HEK293 (cell line): Measurements from ENCODE around the gene MMS19.

Experiments used
- CTCF ChIA-PET: fragments of 350-600 bp; formaldehyde crosslinking; extraction: SDS; loops from one replicate; lab custom pipeline; 2021; ENCODE audit warnings: antibody characterized with exemption; lab: Yijun Ruan, JAX
- POLR2A ChIA-PET: fragments of 300-600 bp; formaldehyde crosslinking; extraction: SDS; loops from one replicate; lab custom pipeline; 2020; ENCODE audit warnings: antibody characterized with exemption, inconsistent platforms; lab: Yijun Ruan, JAX
- H3K27ac ChIP-seq: fragments of 200-500 bp; sonication (Bioruptor generic); 2 replicates; pipeline ENCODE4 v1.5.1; 2014; ENCODE audit warnings: low read depth, low read length, control low read depth, inconsistent platforms; ENCODE audit errors: extremely low read depth
- H3K36me3 ChIP-seq, 2 experiments: fragments of 200-500 bp in 1 of 2; sonication (Bioruptor generic) in 1 of 2; 1 replicate in 1 of 2; 2 replicates in 1 of 2; pipeline ENCODE4 v1.5.1; 2014 to 2017; ENCODE audit warnings: inconsistent platforms in 2 of 2, low read length in 2 of 2; ENCODE audit not compliant: control insufficient read depth in 2 of 2, insufficient read depth in 1 of 2
- H3K4me1 ChIP-seq: fragments of 200-500 bp; sonication (Bioruptor generic); 2 replicates; pipeline ENCODE4 v1.5.1; 2014; ENCODE audit warnings: mild to moderate bottlenecking, low read length, inconsistent platforms; ENCODE audit not compliant: control insufficient read depth, insufficient read depth
- H3K4me3 ChIP-seq: 2 replicates; pipeline ENCODE4 v1.5.1; 2011; ENCODE audit warnings: low read depth, mild to moderate bottlenecking, control low read depth, low read length, moderate library complexity
- H3K9me3 ChIP-seq: fragments of 200-500 bp; sonication (Bioruptor generic); 2 replicates; pipeline ENCODE4 v1.5.1; 2014; ENCODE audit warnings: low read depth, low read length, inconsistent platforms; ENCODE audit not compliant: control insufficient read depth, insufficient read depth
- GLIS1 ChIP-seq: fragments of 450-650 bp; formaldehyde crosslinking; IDR thresholded peaks from 2 replicates; pipeline ENCODE4 v1.5.1; 2016; ENCODE audit warnings: missing biosample characterization, missing genetic modification characterization
- HOXA7 ChIP-seq: sonication (generic); formaldehyde crosslinking; IDR thresholded peaks from 2 replicates; pipeline ENCODE4 v1.8.1; 2022; ENCODE audit warnings: missing genetic modification reagents, borderline replicate concordance
- HOXC10 ChIP-seq: sonication (generic); formaldehyde crosslinking; IDR thresholded peaks from 2 replicates; pipeline ENCODE4 v1.8.1; 2023; ENCODE audit warnings: mild to moderate bottlenecking, missing genetic modification reagents
- MEIS1 ChIP-seq: sonication (generic); formaldehyde crosslinking; IDR thresholded peaks from 2 replicates; pipeline ENCODE4 v1.8.1; 2022; ENCODE audit warnings: missing genetic modification reagents, mild to moderate bottlenecking, borderline replicate concordance
- OVOL3 ChIP-seq: fragments of 450-650 bp; formaldehyde crosslinking; IDR thresholded peaks from 2 replicates; pipeline ENCODE4 v1.5.1; 2016; ENCODE audit warnings: missing biosample characterization, missing genetic modification characterization
- PRDM1 ChIP-seq: fragments of 450-650 bp; formaldehyde crosslinking; IDR thresholded peaks from 2 replicates; pipeline ENCODE4; 2016; ENCODE audit warnings: missing biosample characterization, missing genetic modification characterization
- REST ChIP-seq: fragments of 450-650 bp; formaldehyde crosslinking; IDR thresholded peaks from 2 replicates; pipeline ENCODE4 v1.5.1; 2016; ENCODE audit warnings: missing biosample characterization, missing genetic modification characterization
- SP3 ChIP-seq: fragments of 450-650 bp; formaldehyde crosslinking; IDR thresholded peaks from 2 replicates; pipeline ENCODE4 v1.5.1; 2016; ENCODE audit warnings: missing biosample characterization, missing genetic modification characterization
- ZBTB10 ChIP-seq: fragments of 450-650 bp; formaldehyde crosslinking; IDR thresholded peaks from 2 replicates; pipeline ENCODE4 v1.5.1; 2016; ENCODE audit warnings: missing biosample characterization, missing genetic modification characterization
- ZBTB21 ChIP-seq: fragments of 450-650 bp; formaldehyde crosslinking; IDR thresholded peaks from 2 replicates; pipeline ENCODE4 v1.5.1; 2017; ENCODE audit warnings: missing biosample characterization, missing genetic modification characterization
- ZBTB44 ChIP-seq: fragments of 450-650 bp; IDR thresholded peaks from 2 replicates; pipeline ENCODE4 v1.5.1; 2018; ENCODE audit warnings: missing biosample characterization, mild to moderate bottlenecking, missing genetic modification characterization
- ZFP37 ChIP-seq: fragments of 450-650 bp; formaldehyde crosslinking; IDR thresholded peaks from 2 replicates; pipeline ENCODE4 v1.5.1; 2016; ENCODE audit warnings: missing biosample characterization, missing genetic modification characterization
- ZIC2 ChIP-seq: fragments of 450-650 bp; formaldehyde crosslinking; IDR thresholded peaks from 2 replicates; pipeline ENCODE4 v1.5.1; 2016; ENCODE audit warnings: missing biosample characterization, missing genetic modification characterization
- ZNF132 ChIP-seq: fragments of 450-650 bp; formaldehyde crosslinking; IDR thresholded peaks from 2 replicates; pipeline ENCODE4 v1.5.1; 2017; ENCODE audit warnings: missing biosample characterization, missing genetic modification characterization, borderline replicate concordance
- ZNF140 ChIP-seq: fragments of 450-650 bp; formaldehyde crosslinking; IDR thresholded peaks from 2 replicates; pipeline ENCODE4 v1.5.1; 2016; ENCODE audit warnings: missing biosample characterization, missing genetic modification characterization
- ZNF211 ChIP-seq: fragments of 450-650 bp; formaldehyde crosslinking; IDR thresholded peaks from 2 replicates; pipeline ENCODE4 v1.5.1; 2016; ENCODE audit warnings: low read depth, missing biosample characterization, missing genetic modification characterization
- ZNF248 ChIP-seq: fragments of 450-650 bp; formaldehyde crosslinking; IDR thresholded peaks from 2 replicates; pipeline ENCODE4 v1.5.1; 2017; ENCODE audit warnings: missing biosample characterization, missing genetic modification characterization
- ZNF398 ChIP-seq: fragments of 450-650 bp; formaldehyde crosslinking; IDR thresholded peaks from 2 replicates; pipeline ENCODE4 v1.5.1; 2017; ENCODE audit warnings: missing biosample characterization, missing genetic modification characterization
- ZNF426 ChIP-seq: fragments of 450-650 bp; formaldehyde crosslinking; IDR thresholded peaks from 2 replicates; pipeline ENCODE4 v1.5.1; 2017; ENCODE audit warnings: missing biosample characterization, missing genetic modification characterization, mild to moderate bottlenecking, inconsistent platforms, moderate library complexity
- ZNF449 ChIP-seq: fragments of 450-650 bp; formaldehyde crosslinking; IDR thresholded peaks from 2 replicates; pipeline ENCODE4 v1.5.1; 2017; ENCODE audit warnings: missing biosample characterization, mild to moderate bottlenecking, missing genetic modification characterization, moderate library complexity
- ZNF48 ChIP-seq: fragments of 450-650 bp; formaldehyde crosslinking; IDR thresholded peaks from 2 replicates; pipeline ENCODE4 v1.5.1; 2016; ENCODE audit warnings: missing biosample characterization, missing genetic modification characterization
- ZNF544 ChIP-seq: fragments of 450-650 bp; formaldehyde crosslinking; IDR thresholded peaks from 2 replicates; pipeline ENCODE4 v1.5.0; 2017; ENCODE audit warnings: missing biosample characterization, missing genetic modification characterization
- ZNF549 ChIP-seq: fragments of 450-650 bp; IDR thresholded peaks from 2 replicates; pipeline ENCODE4 v1.5.1; 2018; ENCODE audit warnings: missing biosample characterization, missing genetic modification characterization, mild to moderate bottlenecking, inconsistent platforms, moderate library complexity
- ZNF596 ChIP-seq: fragments of 450-650 bp; IDR thresholded peaks from 2 replicates; pipeline ENCODE4 v1.5.0; 2018; ENCODE audit warnings: missing biosample characterization, mild to moderate bottlenecking, missing genetic modification characterization, moderate library complexity
- ZNF626 ChIP-seq: fragments of 450-650 bp; sonication (Bioruptor Pico); formaldehyde crosslinking; IDR thresholded peaks from 2 replicates; pipeline ENCODE4 v1.5.1; 2018; ENCODE audit warnings: missing biosample characterization, missing genetic modification characterization, inconsistent platforms
- ZNF658 ChIP-seq: fragments of 450-650 bp; formaldehyde crosslinking; IDR thresholded peaks from 2 replicates; pipeline ENCODE4; 2016; ENCODE audit warnings: missing biosample characterization, missing genetic modification characterization
- ZNF837 ChIP-seq: fragments of 450-650 bp; formaldehyde crosslinking; IDR thresholded peaks from 2 replicates; pipeline ENCODE4 v1.5.1; 2016; ENCODE audit warnings: missing biosample characterization, missing genetic modification characterization
- ZSCAN30 ChIP-seq: fragments of 450-650 bp; IDR thresholded peaks from 2 replicates; pipeline ENCODE4 v1.5.1; 2018; ENCODE audit warnings: missing biosample characterization, mild to moderate bottlenecking, missing genetic modification characterization, moderate library complexity

The MMS19 gene

GRCh38 chr10:97532935-97533671 is 34.9 kb upstream of the MMS19 start:
- no peaks in the 10 kb centered on the region for H3K9me3 ChIP-seq
- ChIA-PET CTCF (interaction anchor here (0.6 to 3.4 kb wide), 6 partner anchors 11 to 126 kb away, joined by 3 to 54 read pairs (median 4); no protein-coding TSS in a partner anchor), POLR2A (no interaction called here)
- H3K4me1 ChIP-seq, result no peaks in the 10 kb centered on the region
- H3K27ac ChIP-seq, result no peak overlapping the region
- H3K36me3 ChIP-seq, result no peaks in the 10 kb centered on the region
- no peak overlapping the region for H3K4me3 ChIP-seq
- TF ChIP-seq MEIS1 (no peak), PRDM1 (peak; percentile 72), HOXA7 (CRISPR knock-in tag) (no peak), OVOL3 (tag by site-specific recombination) (no peak), ZBTB10 (tag by site-specific recombination) (no peak), ZNF596 (tag by site-specific recombination) (no peak), ZBTB21 (tag by site-specific recombination) (no peak), ZSCAN30 (tag by site-specific recombination) (no peak), ZNF132 (no peak), GLIS1 (tag by site-specific recombination) (peak; percentile 96), ZNF658 (tag by site-specific recombination) (no peak), ZNF48 (tag by site-specific recombination) (no peak), ZNF544 (tag by site-specific recombination) (no peak), ZNF211 (no peak), ZFP37 (tag by site-specific recombination) (no peak), ZNF140 (tag by site-specific recombination) (no peak), ZNF248 (tag by site-specific recombination) (no peak), ZNF426 (no peak), ZIC2 (peak; percentile 98), REST (peak; percentile 77), ZNF449 (tag by site-specific recombination) (no peak), ZNF626 (tag by site-specific recombination) (no peak), SP3 (tag by site-specific recombination) (no peak), ZNF398 (tag by site-specific recombination) (0 out of 2 replicates have a peak, but pooled peaks have one; percentile 12), ZBTB44 (tag by site-specific recombination) (no peak), HOXC10 (CRISPR knock-in tag) (no peak), ZNF549 (tag by site-specific recombination) (no peak), ZNF837 (tag by site-specific recombination) (no peak)
